HG03575 (cell line): ENCODE data around the gene FOXP4.

Experiments used
- ATAC-seq: cut with Tn5 transposase; IDR thresholded peaks from one replicate; pipeline ENCODE4 v1.9.1; 2021; ENCODE audit not compliant: unreplicated experiment, insufficient number of reproducible peaks, low FRiP score; ENCODE audit errors: extremely low read depth

Gene FOXP4

GRCh38 chr6:41541364-41541763, 4.8 kb upstream of the FOXP4 start:
- no peak for ATAC-seq

- no peak for ATAC-seq
These were observed 3.1 kb upstream of the FOXP4 start for GRCh38 chr6:41543087-41543486.

- no peak for ATAC-seq
These were observed 906 bp upstream of the FOXP4 start for GRCh38 chr6:41545247-41545702.

GRCh38 chr6:41546475-41546865, 289 bp downstream of the FOXP4 start:
- no peak for ATAC-seq

GRCh38 chr6:41546866-41547798, 951 bp downstream of the FOXP4 start:
- no peak for ATAC-seq

GRCh38 chr6:41547799-41548097, 1.6 kb downstream of the FOXP4 start:
- ATAC-seq, result no peak

GRCh38 chr6:41548098-41548840, 2.1 kb downstream of the FOXP4 start:
- no peak for ATAC-seq

GRCh38 chr6:41548841-41549642, 2.9 kb downstream of the FOXP4 start:
- no peak for ATAC-seq

- no peak for ATAC-seq
These were observed 3.5 kb downstream of the FOXP4 start for GRCh38 chr6:41549673-41550072.

GRCh38 chr6:41551086-41551700, 5.0 kb downstream of the FOXP4 start:
- ATAC-seq, result no peak

GRCh38 chr6:41551857-41552256, 5.7 kb downstream of the FOXP4 start:
- ATAC-seq, result no peak

- ATAC-seq, result no peak
These were observed 6.5 kb downstream of the FOXP4 start for GRCh38 chr6:41552723-41553122.

GRCh38 chr6:41553405-41553999, 7.3 kb downstream of the FOXP4 start:
- ATAC-seq, result no peak

- ATAC-seq, result no peak
These were observed 9.4 kb downstream of the FOXP4 start for GRCh38 chr6:41555326-41556300.

GRCh38 chr6:41557335-41557734, 11.2 kb downstream of the FOXP4 start:
- ATAC-seq, result no peak

GRCh38 chr6:41558033-41558807, 12.0 kb downstream of the FOXP4 start:
- ATAC-seq, result no peak
